Spleen (tissue), 7 donors: Measurements from ENCODE around the gene MAP4K2.

ENCODE experiments used
- POLR2A ChIP-seq, 3 donors: fragments of 450-650 bp; IDR thresholded peaks; one replicate each; pipeline ENCODE4 v1.5.1; 2017; ENCODE audit warnings: antibody characterized with exemption in 3 of 3, mild to moderate bottlenecking in 1 of 3
- POLR2AphosphoS5 ChIP-seq, 3 donors: sonication (generic); formaldehyde crosslinking; IDR thresholded peaks; one replicate each; pipeline ENCODE4 v1.5.1; 2017; ENCODE audit warnings: antibody characterized with exemption in 3 of 3
- TF ChIP-seq, protein P1 (sequence below), 11 experiments: fragments of 200-600 bp in 7 of 11; fragments of 450-650 bp in 4 of 11; sonication (generic) in 4 of 11; IDR thresholded peaks in 8 of 11; conservative IDR thresholded peaks in 3 of 11; 1 replicate in 7 of 11; 2 replicates in 4 of 11; pipeline versions ENCODE4 v1.4.0 to v1.8.0; 2016 to 2021; ENCODE audit warnings: antibody characterized with exemption in 11 of 11, inconsistent platforms in 4 of 11, mild to moderate bottlenecking in 1 of 11
- donor health status: DM: no; HTN: no; CAD: no; lungs with moderate emphysema.
- donor health status: DM: no; HTN: no; CAD: no.
- donor health status: DM: no; HTN: no; CAD: no.

DNA sequence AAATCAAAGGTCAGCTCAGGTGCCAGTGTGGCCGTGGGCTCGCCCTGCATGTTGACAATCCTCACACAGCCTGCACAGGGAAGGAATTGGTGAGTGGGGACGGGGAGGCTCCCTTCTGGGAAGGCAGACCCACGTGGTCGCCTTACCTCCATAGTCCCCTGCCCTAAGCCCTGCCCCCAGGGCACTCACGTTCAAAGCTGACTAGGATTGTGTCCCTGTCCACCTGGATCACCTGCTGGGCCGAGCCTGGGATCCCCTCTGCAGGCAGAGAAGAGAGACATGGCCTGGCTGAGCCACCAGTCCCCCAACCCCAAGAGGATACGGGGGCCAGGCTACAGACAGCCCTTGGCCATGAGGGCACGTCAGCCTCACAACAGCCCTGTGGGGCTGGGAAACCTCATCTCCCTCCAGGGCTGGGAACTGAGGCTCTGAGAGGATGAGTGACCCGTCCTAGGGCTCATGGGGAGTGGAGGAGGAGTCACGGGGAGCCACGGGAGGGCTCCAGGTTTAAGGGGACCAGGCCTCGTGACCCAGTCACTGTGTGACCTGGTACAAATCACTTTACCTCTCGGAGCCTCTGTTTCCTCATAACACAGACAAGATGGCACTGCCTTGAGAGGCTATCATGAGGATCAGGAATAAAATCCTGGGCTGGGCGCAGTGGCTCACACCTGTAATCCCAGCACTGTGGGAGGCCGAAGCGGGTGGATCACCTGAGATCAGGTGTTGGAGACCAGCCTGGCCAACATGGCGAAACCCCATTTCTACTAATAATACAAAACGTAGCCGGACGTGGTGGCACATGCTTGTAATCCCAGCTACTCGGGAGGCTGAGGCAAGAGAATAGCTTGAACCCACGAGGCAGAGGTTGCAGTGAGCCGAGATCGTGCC, 12.6 kb downstream of the MAP4K2 start:
- TF ChIP-seq, protein P1, sequence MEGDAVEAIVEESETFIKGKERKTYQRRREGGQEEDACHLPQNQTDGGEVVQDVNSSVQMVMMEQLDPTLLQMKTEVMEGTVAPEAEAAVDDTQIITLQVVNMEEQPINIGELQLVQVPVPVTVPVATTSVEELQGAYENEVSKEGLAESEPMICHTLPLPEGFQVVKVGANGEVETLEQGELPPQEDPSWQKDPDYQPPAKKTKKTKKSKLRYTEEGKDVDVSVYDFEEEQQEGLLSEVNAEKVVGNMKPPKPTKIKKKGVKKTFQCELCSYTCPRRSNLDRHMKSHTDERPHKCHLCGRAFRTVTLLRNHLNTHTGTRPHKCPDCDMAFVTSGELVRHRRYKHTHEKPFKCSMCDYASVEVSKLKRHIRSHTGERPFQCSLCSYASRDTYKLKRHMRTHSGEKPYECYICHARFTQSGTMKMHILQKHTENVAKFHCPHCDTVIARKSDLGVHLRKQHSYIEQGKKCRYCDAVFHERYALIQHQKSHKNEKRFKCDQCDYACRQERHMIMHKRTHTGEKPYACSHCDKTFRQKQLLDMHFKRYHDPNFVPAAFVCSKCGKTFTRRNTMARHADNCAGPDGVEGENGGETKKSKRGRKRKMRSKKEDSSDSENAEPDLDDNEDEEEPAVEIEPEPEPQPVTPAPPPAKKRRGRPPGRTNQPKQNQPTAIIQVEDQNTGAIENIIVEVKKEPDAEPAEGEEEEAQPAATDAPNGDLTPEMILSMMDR (IDR thresholded peaks at IDR 0.05 in 8 of 11, conservative IDR thresholded peaks at IDR 0.05 in 3 of 11) = no peak
- TF ChIP-seq POLR2A (IDR thresholded peaks at IDR 0.05) = no peak
- TF ChIP-seq POLR2AphosphoS5 (IDR thresholded peaks at IDR 0.05) = no peak
